GM23338 (cell line): ENCODE measurements around the gene NUP54. TPM values are rescaled to one million over a fixed set of nuclear protein-coding genes. Genes with fewer than 3 reads are reported as not detected.

ENCODE experiments used
- ATAC-seq: fragments of 200-7000 bp; cut with Tn5 transposase; 3 replicates; pipeline ENCODE4 v1.9.1; 2020
- DNase-seq: peaks from one replicate; pipeline ENCODE4 v3.0.0-alpha.2; 2015; ENCODE audit warnings: low spot score
- H2AFZ ChIP-seq: fragments of 200-600 bp; sonication (generic); 2 replicates; pipeline ENCODE4 v1.8.0; 2016; ENCODE audit warnings: antibody characterized with exemption, mild to moderate bottlenecking, moderate library complexity
- H3F3A ChIP-seq: fragments of 200-600 bp; sonication (generic); replicated peaks from 2 replicates; pipeline ENCODE4 v1.8.0; 2017; ENCODE audit warnings: antibody characterized with exemption, mixed run types, low read depth
- H3K27ac ChIP-seq: fragments of 200-600 bp; sonication (generic); 2 replicates; pipeline ENCODE4 v1.6.1; 2016; ENCODE audit warnings: low read depth
- H3K27me3 ChIP-seq: fragments of 200-600 bp; sonication (generic); 2 replicates; pipeline ENCODE4 v1.8.0; 2016; ENCODE audit warnings: mild to moderate bottlenecking, mixed run types, moderate library complexity; ENCODE audit not compliant: insufficient read depth
- H3K36me3 ChIP-seq: fragments of 200-600 bp; sonication (generic); 2 replicates; pipeline ENCODE4 v1.8.0; 2016; ENCODE audit warnings: mild to moderate bottlenecking; ENCODE audit not compliant: insufficient read depth
- H3K4me1 ChIP-seq: fragments of 200-600 bp; sonication (generic); 2 replicates; pipeline ENCODE4 v1.8.0; 2016; ENCODE audit warnings: mild to moderate bottlenecking, moderate library complexity; ENCODE audit not compliant: insufficient read depth
- H3K4me2 ChIP-seq: fragments of 200-600 bp; sonication (generic); 2 replicates; pipeline ENCODE4 v1.7.1; 2017; ENCODE audit warnings: mixed run types
- H3K4me3 ChIP-seq: fragments of 200-600 bp; sonication (generic); 2 replicates; pipeline ENCODE4 v1.6.1; 2016; ENCODE audit warnings: mixed run types
- H3K79me2 ChIP-seq: fragments of 200-600 bp; sonication (generic); replicated peaks from 2 replicates; pipeline ENCODE4 v1.8.0; 2017; ENCODE audit warnings: mild to moderate bottlenecking; ENCODE audit not compliant: insufficient read depth
- H3K9me2 ChIP-seq: fragments of 200-600 bp; sonication (generic); 2 replicates; pipeline ENCODE4 v1.8.0; 2017; ENCODE audit not compliant: insufficient read depth
- H4K20me1 ChIP-seq: fragments of 200-600 bp; sonication (generic); replicated peaks from 2 replicates; pipeline ENCODE4 v1.8.0; 2017; ENCODE audit warnings: mild to moderate bottlenecking; ENCODE audit not compliant: insufficient read depth
- H3K27ac Mint-ChIP-seq: 2 replicates; pipeline ENCODE4 v1.8.0; 2020; ENCODE audit warnings: inconsistent platforms, mild to moderate bottlenecking, moderate library complexity, mixed read lengths
- H3K27me3 Mint-ChIP-seq: 3 replicates; pipeline ENCODE4 v1.8.0; 2022; ENCODE audit warnings: low read depth, mild to moderate bottlenecking, moderate library complexity, mixed read lengths, inconsistent platforms; ENCODE audit not compliant: insufficient read depth, poor library complexity
- H3K36me3 Mint-ChIP-seq: 3 replicates; pipeline ENCODE4 v1.8.0; 2021; ENCODE audit warnings: low read depth, mild to moderate bottlenecking, inconsistent platforms, moderate library complexity, mixed read lengths
- H3K4me1 Mint-ChIP-seq: 3 replicates; pipeline ENCODE4 v1.8.0; 2020; ENCODE audit warnings: mild to moderate bottlenecking, inconsistent platforms, mixed read lengths
- H3K4me3 Mint-ChIP-seq: 3 replicates; pipeline ENCODE4 v1.8.0; 2021; ENCODE audit warnings: moderate library complexity, mild to moderate bottlenecking, inconsistent platforms, mixed read lengths
- H3K9me3 Mint-ChIP-seq: 3 replicates; pipeline ENCODE4 v1.8.0; 2020; ENCODE audit warnings: moderate library complexity, mild to moderate bottlenecking, inconsistent platforms, mixed read lengths
- CREB1 ChIP-seq: fragments of 250-450 bp; sonication (Bioruptor Pico); IDR thresholded peaks from 2 replicates; pipeline ENCODE4 v1.5.0; 2020; ENCODE audit warnings: low read depth, mild to moderate bottlenecking, moderate library complexity
- EZH2 ChIP-seq: fragments of 200-600 bp; sonication (generic); IDR thresholded peaks from one replicate; pipeline ENCODE4 v1.8.0; 2017; ENCODE audit warnings: antibody characterized with exemption, mild to moderate bottlenecking, low read depth; ENCODE audit not compliant: unreplicated experiment
- EZH2phosphoT487 ChIP-seq: fragments of 200-600 bp; sonication (generic); IDR thresholded peaks from one replicate; pipeline ENCODE4 v1.8.1; 2018; ENCODE audit warnings: antibody characterized with exemption; ENCODE audit not compliant: unreplicated experiment
- STAT1 ChIP-seq: IDR thresholded peaks from one replicate; pipeline ENCODE4 v1.6.1; 2016; ENCODE audit warnings: antibody characterized with exemption; ENCODE audit not compliant: unreplicated experiment
- ZNF331 ChIP-seq: fragments of 250-450 bp; sonication (Bioruptor Pico); IDR thresholded peaks from 2 replicates; pipeline ENCODE4 v1.5.0; 2020; ENCODE audit warnings: low read depth, mild to moderate bottlenecking, moderate library complexity
- polyA plus RNA-seq: library from polyadenylated mRNA; unstranded; fragments of >200 nt; fragmentation: Nextera tagmentation; extraction: Ambion mirVana; gene quantifications from 2 replicates; pipeline ENCODE4 v1.2.1, GENCODE V29; 2016
- total RNA-seq: library from RNA; depleted of rRNA; stranded (reverse); fragments of >200 nt; shearing (Covaris generic); gene quantifications from 2 replicates; pipeline ENCODE4 v1.2.3, GENCODE V29; 2014
- TF ChIP-seq, protein P1 (sequence below): IDR thresholded peaks from one replicate; pipeline ENCODE4 v1.6.1; 2018; ENCODE audit warnings: antibody characterized with exemption; ENCODE audit not compliant: unreplicated experiment
- TF ChIP-seq, protein P2 (sequence below), 2 experiments: fragments of 200-600 bp in 1 of 2; sonication (generic) in 1 of 2; conservative IDR thresholded peaks; 2 replicates each; pipeline versions ENCODE4 v1.5.1 to v1.6.1; 2016 to 2017; ENCODE audit warnings: antibody characterized with exemption in 2 of 2, low read depth in 2 of 2, mild to moderate bottlenecking in 2 of 2, moderate library complexity in 1 of 2

The NUP54 gene
- total and polyA plus RNA-seq, 2 experiments from 2014 or later: 97.8 to 118 TPM

DNA sequence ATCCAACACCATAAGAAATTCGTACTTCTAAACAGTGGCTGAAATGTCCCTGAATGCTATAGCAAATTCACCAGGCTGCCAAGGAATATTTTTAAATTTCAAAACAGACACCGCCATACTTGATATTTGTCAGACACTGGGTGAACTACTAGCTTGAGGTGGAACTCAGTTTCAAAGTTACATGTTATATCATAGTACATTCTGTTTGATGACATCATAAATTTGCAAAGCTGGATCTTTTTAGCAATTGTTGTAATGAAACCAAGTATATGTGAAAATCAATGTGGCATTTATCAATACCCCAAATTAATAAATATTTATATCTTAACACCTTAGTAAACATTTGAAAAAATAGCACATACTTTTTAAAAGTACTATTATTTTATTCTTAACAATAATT lies 59.5 kb downstream of the NUP54 start (continued):
- TF ChIP-seq, protein P1, sequence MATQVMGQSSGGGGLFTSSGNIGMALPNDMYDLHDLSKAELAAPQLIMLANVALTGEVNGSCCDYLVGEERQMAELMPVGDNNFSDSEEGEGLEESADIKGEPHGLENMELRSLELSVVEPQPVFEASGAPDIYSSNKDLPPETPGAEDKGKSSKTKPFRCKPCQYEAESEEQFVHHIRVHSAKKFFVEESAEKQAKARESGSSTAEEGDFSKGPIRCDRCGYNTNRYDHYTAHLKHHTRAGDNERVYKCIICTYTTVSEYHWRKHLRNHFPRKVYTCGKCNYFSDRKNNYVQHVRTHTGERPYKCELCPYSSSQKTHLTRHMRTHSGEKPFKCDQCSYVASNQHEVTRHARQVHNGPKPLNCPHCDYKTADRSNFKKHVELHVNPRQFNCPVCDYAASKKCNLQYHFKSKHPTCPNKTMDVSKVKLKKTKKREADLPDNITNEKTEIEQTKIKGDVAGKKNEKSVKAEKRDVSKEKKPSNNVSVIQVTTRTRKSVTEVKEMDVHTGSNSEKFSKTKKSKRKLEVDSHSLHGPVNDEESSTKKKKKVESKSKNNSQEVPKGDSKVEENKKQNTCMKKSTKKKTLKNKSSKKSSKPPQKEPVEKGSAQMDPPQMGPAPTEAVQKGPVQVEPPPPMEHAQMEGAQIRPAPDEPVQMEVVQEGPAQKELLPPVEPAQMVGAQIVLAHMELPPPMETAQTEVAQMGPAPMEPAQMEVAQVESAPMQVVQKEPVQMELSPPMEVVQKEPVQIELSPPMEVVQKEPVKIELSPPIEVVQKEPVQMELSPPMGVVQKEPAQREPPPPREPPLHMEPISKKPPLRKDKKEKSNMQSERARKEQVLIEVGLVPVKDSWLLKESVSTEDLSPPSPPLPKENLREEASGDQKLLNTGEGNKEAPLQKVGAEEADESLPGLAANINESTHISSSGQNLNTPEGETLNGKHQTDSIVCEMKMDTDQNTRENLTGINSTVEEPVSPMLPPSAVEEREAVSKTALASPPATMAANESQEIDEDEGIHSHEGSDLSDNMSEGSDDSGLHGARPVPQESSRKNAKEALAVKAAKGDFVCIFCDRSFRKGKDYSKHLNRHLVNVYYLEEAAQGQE: no peak

DNA sequence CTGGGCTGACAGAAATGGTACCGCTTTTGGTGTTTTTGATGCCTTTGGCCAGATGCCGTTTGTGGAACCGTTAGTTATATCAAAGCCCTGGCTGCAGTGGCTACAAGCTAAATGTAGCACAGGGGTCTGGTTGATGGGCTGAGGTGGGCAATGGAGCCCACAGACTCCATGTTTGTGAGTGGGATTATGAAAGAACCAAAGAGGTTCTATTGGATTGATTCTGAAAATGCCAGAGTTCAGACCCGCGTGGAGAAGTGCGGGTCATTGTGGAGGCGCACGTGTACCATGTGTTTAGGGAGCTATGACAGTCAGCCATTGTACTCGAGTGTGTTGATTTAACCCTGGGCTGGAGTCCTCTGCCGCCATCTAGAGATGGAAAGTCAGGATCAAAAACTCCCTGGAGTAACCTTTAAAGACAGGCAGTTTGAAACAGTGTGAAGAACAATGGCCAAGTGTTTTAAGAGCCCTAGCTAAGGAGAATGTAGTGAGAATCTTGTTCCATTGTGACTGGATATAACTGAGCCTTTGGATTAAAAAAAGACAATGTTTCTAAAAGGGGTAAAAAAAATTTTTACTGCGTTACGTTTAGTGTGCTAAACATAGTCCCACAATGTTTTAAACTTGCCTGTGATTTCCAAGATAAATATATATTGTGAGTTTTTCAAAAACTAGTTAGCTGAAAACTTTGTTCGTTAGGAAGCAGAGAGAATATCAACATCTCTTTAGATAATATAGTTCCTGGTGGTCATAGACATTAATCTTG lies 61.0 kb downstream of the NUP54 start:
- Mint-ChIP-seq H3K27me3 (peaks cover 1% of the 10 kb centered on the region), H3K9me3 (no peaks in the 10 kb centered on the region), H3K4me3 (peak overlapping the region; percentile 55; the same call in 2 of the 3 replicates), H3K4me1 (peaks cover 3% of the 10 kb centered on the region), H3K27ac (no peak overlapping the region; the same call in 1 of the 2 replicates), H3K36me3 (no peaks in the 10 kb centered on the region)
- H3K4me3 ChIP-seq: peak overlapping the region; percentile 27
- H3K36me3 ChIP-seq: no peaks in the 10 kb centered on the region
- no peaks in the 10 kb centered on the region for H3K4me1 ChIP-seq
- peak overlapping the region; percentile 46 for H3K4me2 ChIP-seq
- H4K20me1 ChIP-seq: no peaks in the 10 kb centered on the region
- peak; percentile 99 for ATAC-seq
- no peaks in the 10 kb centered on the region for H3F3A ChIP-seq
- peak overlapping the region; percentile 75 for H2AFZ ChIP-seq
- DNase-seq: peak; percentile 92
- H3K27ac ChIP-seq: no peak overlapping the region
- no peaks in the 10 kb centered on the region for H3K27me3 ChIP-seq
- TF ChIP-seq, protein P2, sequence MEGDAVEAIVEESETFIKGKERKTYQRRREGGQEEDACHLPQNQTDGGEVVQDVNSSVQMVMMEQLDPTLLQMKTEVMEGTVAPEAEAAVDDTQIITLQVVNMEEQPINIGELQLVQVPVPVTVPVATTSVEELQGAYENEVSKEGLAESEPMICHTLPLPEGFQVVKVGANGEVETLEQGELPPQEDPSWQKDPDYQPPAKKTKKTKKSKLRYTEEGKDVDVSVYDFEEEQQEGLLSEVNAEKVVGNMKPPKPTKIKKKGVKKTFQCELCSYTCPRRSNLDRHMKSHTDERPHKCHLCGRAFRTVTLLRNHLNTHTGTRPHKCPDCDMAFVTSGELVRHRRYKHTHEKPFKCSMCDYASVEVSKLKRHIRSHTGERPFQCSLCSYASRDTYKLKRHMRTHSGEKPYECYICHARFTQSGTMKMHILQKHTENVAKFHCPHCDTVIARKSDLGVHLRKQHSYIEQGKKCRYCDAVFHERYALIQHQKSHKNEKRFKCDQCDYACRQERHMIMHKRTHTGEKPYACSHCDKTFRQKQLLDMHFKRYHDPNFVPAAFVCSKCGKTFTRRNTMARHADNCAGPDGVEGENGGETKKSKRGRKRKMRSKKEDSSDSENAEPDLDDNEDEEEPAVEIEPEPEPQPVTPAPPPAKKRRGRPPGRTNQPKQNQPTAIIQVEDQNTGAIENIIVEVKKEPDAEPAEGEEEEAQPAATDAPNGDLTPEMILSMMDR (conservative IDR thresholded peaks at IDR 0.05; ENCODE audit: low read depth in 2 of 2): peak; percentile 72 to 90
- TF ChIP-seq ZNF331 (CRISPR knock-in tag): no peak
- peak; percentile 54 for TF ChIP-seq CREB1 (CRISPR knock-in tag)
- H3K9me2 ChIP-seq: no peaks in the 10 kb centered on the region
- no peaks in the 10 kb centered on the region for H3K79me2 ChIP-seq

DNA sequence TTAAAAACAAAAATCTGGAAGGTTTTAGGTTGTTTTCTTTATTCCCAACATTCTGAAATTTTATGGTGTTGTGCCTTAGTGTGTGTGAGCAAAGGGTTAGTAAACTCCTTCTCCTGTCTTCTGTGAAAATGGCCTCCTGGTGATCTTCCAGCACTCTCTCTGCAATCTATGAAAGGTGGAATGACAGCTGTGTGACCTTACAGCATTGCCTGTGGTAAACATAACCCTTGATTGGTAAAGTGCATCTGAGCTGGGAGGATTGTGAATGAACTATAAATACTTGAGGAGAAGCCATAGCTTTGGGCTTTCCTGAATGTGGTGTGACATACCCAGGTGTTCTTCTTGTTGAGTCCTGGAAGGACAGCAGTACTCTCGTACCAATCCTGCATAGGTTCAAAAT lies 63.7 kb downstream of the NUP54 start:
- Mint-ChIP-seq H3K27ac (no peak overlapping the region), H3K27me3 (peaks cover 1% of the 10 kb centered on the region)
- TF ChIP-seq ZNF331 (CRISPR knock-in tag) (no peak), EZH2phosphoT487 (no peak), STAT1 (no peak), EZH2 (no peak)
- TF ChIP-seq, protein P2 (conservative IDR thresholded peaks at IDR 0.05; ENCODE audit: low read depth in 2 of 2): no peak
- TF ChIP-seq, protein P1: no peak

More for the DNA sequence above, 63.7 kb downstream of the NUP54 start:
- Histone ChIP-seq H3K27me3 (no peaks in the 10 kb centered on the region), H3K27ac (no peak overlapping the region), H3K4me3 (no peak overlapping the region), H3K79me2 (no peaks in the 10 kb centered on the region), H3K36me3 (no peaks in the 10 kb centered on the region), H3K9me2 (no peaks in the 10 kb centered on the region), H2AFZ (no peak overlapping the region), H4K20me1 (no peaks in the 10 kb centered on the region), H3F3A (no peaks in the 10 kb centered on the region), H3K4me1 (no peaks in the 10 kb centered on the region), H3K4me2 (no peak overlapping the region)
- no peaks in the 10 kb centered on the region for H3K9me3 Mint-ChIP-seq
- ATAC-seq: no peak
- H3K4me3 Mint-ChIP-seq: no peak overlapping the region
- H3K4me1 Mint-ChIP-seq: peaks cover 3% of the 10 kb centered on the region
- no peak for DNase-seq
- H3K36me3 Mint-ChIP-seq: no peaks in the 10 kb centered on the region
